Measurements from ENCODE around the gene NACA. TPM values are rescaled to one million over a fixed set of nuclear protein-coding genes. Genes with fewer than 3 reads are reported as not detected.

NACA gene
- 1,271 and 1,407 TPM in 2 replicates for total RNA-seq

DNA sequence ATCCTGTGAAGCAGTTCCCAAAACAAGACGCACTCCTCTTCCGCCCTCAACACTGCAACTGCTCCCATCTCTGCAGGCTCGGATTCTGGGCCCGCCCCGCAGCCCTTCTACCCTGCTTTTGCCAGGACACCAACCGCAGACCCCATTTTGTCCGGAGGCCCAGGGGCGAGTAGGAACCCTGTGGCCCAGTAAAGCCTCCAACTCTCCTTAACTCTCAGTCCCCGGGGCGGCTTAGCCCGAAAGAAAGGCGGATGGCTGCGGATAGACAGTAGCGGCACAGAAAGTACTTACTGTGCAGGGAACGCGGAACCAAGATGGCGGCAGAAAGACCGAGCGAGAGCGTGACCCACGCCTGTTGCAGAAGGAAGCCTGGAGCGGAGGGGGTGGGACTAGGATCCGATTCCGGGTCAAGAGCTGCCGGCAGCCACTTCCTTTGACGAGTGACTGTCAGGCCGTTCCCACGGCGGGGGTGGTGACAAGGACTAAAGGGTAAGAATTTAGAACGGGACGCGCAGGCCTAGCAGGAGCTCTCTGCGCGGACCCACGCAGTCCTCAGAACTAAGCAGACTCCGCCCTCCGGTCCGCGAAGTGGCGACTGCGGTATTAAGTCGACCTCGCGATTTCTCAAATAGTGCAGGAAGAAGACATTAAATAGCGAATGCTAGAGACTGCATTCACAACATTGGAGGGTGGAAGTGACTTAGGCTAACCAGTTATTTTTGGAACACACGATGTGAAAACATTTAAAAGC, at the start of gene NACA:
Gene NACA, minus strand, starts transcription at position 328 of the 751 bp plus-strand sequence. CDS start 778 bp downstream, outside the sequence.

DNA sequence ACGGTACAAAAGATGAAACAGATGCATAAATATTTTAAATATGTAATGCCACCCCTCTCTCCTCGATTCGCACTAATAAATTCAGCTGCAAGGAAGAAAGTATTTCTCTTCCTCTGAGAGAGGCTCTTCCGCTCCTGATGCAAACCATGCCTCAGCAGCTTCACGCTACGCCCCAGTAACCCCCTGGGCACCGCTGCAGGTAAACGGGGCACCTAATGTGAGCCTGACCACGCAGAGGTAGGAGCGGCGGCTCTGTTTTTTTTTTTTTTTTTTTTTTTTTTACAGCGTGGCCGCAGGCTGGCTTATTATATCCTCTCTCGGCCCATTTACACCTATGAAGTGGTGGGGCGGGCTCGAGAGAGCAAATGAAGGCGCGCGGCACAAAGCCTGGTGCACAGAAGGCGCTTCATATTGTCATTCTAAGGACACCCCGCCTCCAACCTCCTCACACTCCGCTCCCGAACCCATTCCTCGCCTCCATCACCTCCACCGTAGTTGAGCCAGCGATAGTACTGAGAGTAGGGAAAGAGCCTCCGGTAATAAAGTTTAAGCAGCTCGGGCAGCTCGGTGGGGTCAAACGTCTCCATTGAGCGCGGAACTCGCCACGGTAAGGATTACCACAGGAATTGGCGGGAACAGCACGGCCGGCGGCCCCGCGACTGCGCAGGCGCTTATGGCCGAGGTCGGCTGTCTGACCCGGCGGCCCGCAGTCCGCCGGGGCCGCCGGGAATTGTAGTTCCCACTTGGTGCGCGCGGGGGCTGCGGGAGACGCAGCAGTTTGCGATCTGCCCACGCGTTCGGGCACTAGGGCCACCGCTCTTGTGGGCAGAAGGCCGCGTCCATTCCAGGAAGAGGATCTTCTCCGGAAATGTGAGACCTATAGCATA, 26.9 kb upstream of the NACA start, which contains the start of gene PRIM1:
Gene PRIM1, minus strand, starts transcription at position 612 of the 887 bp plus-strand sequence. Its CDS starts 25 bp downstream, at position 587.

DNA sequence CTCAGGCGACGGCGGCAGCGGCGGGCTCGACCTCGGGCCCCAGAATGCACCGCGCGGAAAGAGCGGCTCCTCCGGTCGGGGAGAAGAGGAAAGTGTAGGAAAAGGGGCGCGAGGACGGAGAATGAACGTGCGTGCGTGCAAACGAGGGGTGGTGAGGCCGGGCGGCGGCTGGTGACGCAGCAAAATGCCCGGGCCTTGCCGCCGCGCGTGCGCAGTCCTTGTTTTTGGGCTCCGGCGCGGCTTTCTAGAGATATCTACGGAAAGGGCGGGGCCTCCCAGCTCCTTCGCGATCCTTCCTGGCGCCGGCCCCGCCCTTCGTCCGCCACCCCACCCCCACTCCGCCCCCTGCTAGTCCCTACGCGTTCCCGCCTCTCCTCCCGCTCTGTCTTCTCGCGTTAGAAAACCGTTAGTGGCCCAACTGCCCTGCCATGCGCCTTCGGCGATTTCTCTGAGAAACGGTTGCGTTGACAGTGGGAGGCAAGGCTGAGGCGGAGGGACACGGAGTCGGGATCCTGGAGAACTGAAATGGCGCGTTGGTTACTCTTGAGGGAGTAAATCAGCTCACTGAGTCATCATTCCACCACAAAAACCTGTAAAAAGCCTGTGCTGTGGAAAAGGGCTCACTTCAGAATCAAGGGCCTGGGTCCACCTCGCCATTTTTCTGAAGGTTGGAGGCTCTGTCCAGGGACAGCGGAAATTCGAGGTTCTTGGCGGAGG, 36.8 kb downstream of the NACA start, which contains the start of gene PTGES3:
Gene PTGES3, minus strand, starts transcription at position 156 of the 717 bp plus-strand sequence. CDS start 285 bp downstream, outside the sequence.

Other genes with a start within 250 kb of the NACA start
- gene GLS2, start 237.1 kb downstream of the NACA start, total RNA-seq = 2.8 and 7.2 TPM in 2 replicates
- 18.1 and 21.5 TPM in 2 replicates for gene RBMS2, start 203.5 kb downstream of the NACA start, total RNA-seq
- 17.1 and 40.9 TPM in 2 replicates for gene BAZ2A, start 95.0 kb downstream of the NACA start, total RNA-seq
- gene ATP5F1B, start 79.3 kb downstream of the NACA start, total RNA-seq = 549 and 568 TPM in 2 replicates
- gene PTGES3, start 37.0 kb downstream of the NACA start, total RNA-seq = 96.0 and 140 TPM in 2 replicates
- gene PRIM1, start 27.0 kb upstream of the NACA start, total RNA-seq = 4.4 and 6.1 TPM in 2 replicates
- under 0.01 and 1.6 TPM in 2 replicates for gene HSD17B6, start 38.0 kb upstream of the NACA start, total RNA-seq
- 0.28 and 2.7 TPM in 2 replicates for gene SDR9C7, start 209.1 kb upstream of the NACA start, total RNA-seq
- 0.34 and 6.3 TPM in 2 replicates for gene RDH16, start 232.3 kb upstream of the NACA start, total RNA-seq

Data from nasal cavity respiratory epithelium epithelial cell of viscerocranial mucosa (primary cell).